CD4-positive, alpha-beta T cell treated with Interleukin-21 for 1 hour (primary cell): Measurements from ENCODE around the gene OPCML.

ENCODE experiments used
- DNase-seq: peaks from one replicate; pipeline ENCODE4 v3.0.0-alpha.2; 2020

Gene OPCML

GRCh38 chr11:133164986-133165385, 367.3 kb downstream of the OPCML start:
- DNase-seq: no peak

- DNase-seq: peak; percentile 13
Observed at GRCh38 chr11:133163463-133164419, 368.6 kb downstream of the OPCML start.

GRCh38 chr11:133162227-133162626, 370.1 kb downstream of the OPCML start:
- no peak for DNase-seq

- no peak for DNase-seq
Observed at GRCh38 chr11:133160754-133161153, 371.5 kb downstream of the OPCML start.

GRCh38 chr11:133156986-133157745, 375.1 kb downstream of the OPCML start:
- no peak for DNase-seq

GRCh38 chr11:133154781-133155180, 377.5 kb downstream of the OPCML start:
- no peak for DNase-seq

- no peak for DNase-seq
Observed at GRCh38 chr11:133154076-133154475, 378.2 kb downstream of the OPCML start.

GRCh38 chr11:133153031-133153430, 379.3 kb downstream of the OPCML start:
- no peak for DNase-seq

GRCh38 chr11:133149698-133150097, 382.6 kb downstream of the OPCML start:
- DNase-seq: no peak

GRCh38 chr11:133147625-133148024, 384.7 kb downstream of the OPCML start:
- no peak for DNase-seq

GRCh38 chr11:133146697-133147306, 385.5 kb downstream of the OPCML start:
- no peak for DNase-seq

- no peak for DNase-seq
Observed at GRCh38 chr11:133137939-133138338, 394.4 kb downstream of the OPCML start.

GRCh38 chr11:133137270-133137669, 395.0 kb downstream of the OPCML start:
- DNase-seq: no peak

GRCh38 chr11:133136376-133136775, 395.9 kb downstream of the OPCML start:
- no peak for DNase-seq

- peak; percentile 19 for DNase-seq
Observed at GRCh38 chr11:133134314-133135173, 397.8 kb downstream of the OPCML start.

GRCh38 chr11:133133606-133134005, 398.7 kb downstream of the OPCML start:
- DNase-seq: no peak

- no peak for DNase-seq
Observed at GRCh38 chr11:133133050-133133449, 399.3 kb downstream of the OPCML start.

- DNase-seq: no peak
Observed at GRCh38 chr11:133127741-133128140, 404.6 kb downstream of the OPCML start.

- DNase-seq: no peak
Observed at GRCh38 chr11:133123796-133124195, 408.5 kb downstream of the OPCML start.

GRCh38 chr11:133123366-133123765, 408.9 kb downstream of the OPCML start:
- no peak for DNase-seq

GRCh38 chr11:133122256-133122655, 410.0 kb downstream of the OPCML start:
- DNase-seq: no peak

GRCh38 chr11:133118563-133119268, 413.6 kb downstream of the OPCML start:
- no peak for DNase-seq
